Measurements from ENCODE around the gene TAOK1.
"Not testable (repeated sequence)": the region's sequence is repeated elsewhere in the genome, so short reads cannot be mapped to it uniquely, and the experiment has no call there.

Gene TAOK1

GRCh38 chr17:29546830-29547229 lies 156.7 kb downstream of the TAOK1 start:
- no peak for DNase-seq (ENCODE audit: low read depth in 2 of 2)

GRCh38 chr17:29549177-29549923 lies 159.2 kb downstream of the TAOK1 start:
- no peak for DNase-seq (ENCODE audit: low read depth in 2 of 2)

- DNase-seq (ENCODE audit: low read depth in 2 of 2) = no peak
Measured at GRCh38 chr17:29555840-29556239, 165.7 kb downstream of the TAOK1 start.

- DNase-seq (ENCODE audit: low read depth in 2 of 2) = no peak
Measured at GRCh38 chr17:29557085-29557738, 167.0 kb downstream of the TAOK1 start.

GRCh38 chr17:29557739-29558116 lies 167.6 kb downstream of the TAOK1 start:
- no peak for DNase-seq (ENCODE audit: low read depth in 2 of 2)

GRCh38 chr17:29558139-29558538 lies 168.0 kb downstream of the TAOK1 start:
- not testable (repeated sequence) for DNase-seq (ENCODE audit: low read depth in 2 of 2)

GRCh38 chr17:29559640-29560039 lies 169.5 kb downstream of the TAOK1 start:
- DNase-seq (ENCODE audit: low read depth in 2 of 2) = no peak

- DNase-seq (ENCODE audit: low read depth in 2 of 2) = no peak
Measured at GRCh38 chr17:29560316-29560715, 170.2 kb downstream of the TAOK1 start.

GRCh38 chr17:29561554-29562517 lies 171.7 kb downstream of the TAOK1 start:
- no peak for DNase-seq (ENCODE audit: low read depth in 2 of 2)

- DNase-seq (ENCODE audit: low read depth in 2 of 2) = no peak
Measured at GRCh38 chr17:29562615-29563014, 172.5 kb downstream of the TAOK1 start.

GRCh38 chr17:29563816-29564215 lies 173.7 kb downstream of the TAOK1 start:
- no peak for DNase-seq (ENCODE audit: low read depth in 2 of 2)

- no peak for DNase-seq (ENCODE audit: low read depth in 2 of 2)
Measured at GRCh38 chr17:29565643-29566472, 175.7 kb downstream of the TAOK1 start.

- no peak for DNase-seq (ENCODE audit: low read depth in 2 of 2)
Measured at GRCh38 chr17:29566473-29567303, 176.5 kb downstream of the TAOK1 start, which contains the start of gene ABHD15. Gene ABHD15, minus strand, starts transcription at chr17:29567037. Its CDS starts 71 bp downstream, at chr17:29566966.

- no peak for DNase-seq (ENCODE audit: low read depth in 2 of 2)
Measured at GRCh38 chr17:29567304-29567553, 177.1 kb downstream of the TAOK1 start.

GRCh38 chr17:29567554-29568330 lies 177.6 kb downstream of the TAOK1 start:
- DNase-seq (ENCODE audit: low read depth in 2 of 2) = peak; percentile 49 to 66

GRCh38 chr17:29568331-29569244 lies 178.4 kb downstream of the TAOK1 start, which contains the start of gene TP53I13:
Gene TP53I13, plus strand, starts transcription at chr17:29568701. Its CDS starts 58 bp downstream, at chr17:29568759.
- DNase-seq (ENCODE audit: low read depth in 2 of 2) = peak; percentile 78 to 93

- no peak for DNase-seq (ENCODE audit: low read depth in 2 of 2)
Measured at GRCh38 chr17:29569245-29569950, 179.2 kb downstream of the TAOK1 start.

GRCh38 chr17:29570521-29570920 lies 180.4 kb downstream of the TAOK1 start:
- DNase-seq (ENCODE audit: low read depth in 2 of 2) = no peak

All from activated CD4-positive, alpha-beta T cell treated with anti-CD3 and anti-CD28 coated beads for 24 hours (primary cell).